Fibroblast of the conjunctiva (primary cell): Measurements from ENCODE around the gene ROR1.
"Not testable (repeated sequence)": the region's sequence is repeated elsewhere in the genome, so short reads cannot be mapped to it uniquely, and the experiment has no call there.

ENCODE experiments used
- DNase-seq: peaks from one replicate; pipeline ENCODE4 v3.0.0-alpha.2; 2010; ENCODE audit warnings: low read depth

ROR1 gene

DNA sequence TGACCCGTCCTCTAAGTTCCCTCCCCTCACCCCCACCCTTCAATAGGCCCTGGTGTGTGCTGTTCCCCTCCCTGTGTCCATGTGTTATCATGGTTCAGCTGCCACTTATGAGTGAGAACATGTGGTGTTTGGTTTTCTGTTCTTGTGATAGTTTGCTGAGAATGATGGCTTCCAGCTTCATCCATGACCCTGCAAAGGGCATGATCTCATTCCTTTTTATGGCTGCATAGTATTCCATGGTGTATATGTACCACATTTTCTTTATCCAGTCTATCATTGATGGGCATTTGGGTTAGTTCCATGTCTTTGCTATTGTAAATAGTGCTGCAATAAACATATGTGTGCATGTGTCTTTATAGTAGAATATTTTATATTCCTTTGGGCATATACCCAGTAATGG lies 330.8 kb downstream of the ROR1 start:
- not testable (repeated sequence) for DNase-seq

DNA sequence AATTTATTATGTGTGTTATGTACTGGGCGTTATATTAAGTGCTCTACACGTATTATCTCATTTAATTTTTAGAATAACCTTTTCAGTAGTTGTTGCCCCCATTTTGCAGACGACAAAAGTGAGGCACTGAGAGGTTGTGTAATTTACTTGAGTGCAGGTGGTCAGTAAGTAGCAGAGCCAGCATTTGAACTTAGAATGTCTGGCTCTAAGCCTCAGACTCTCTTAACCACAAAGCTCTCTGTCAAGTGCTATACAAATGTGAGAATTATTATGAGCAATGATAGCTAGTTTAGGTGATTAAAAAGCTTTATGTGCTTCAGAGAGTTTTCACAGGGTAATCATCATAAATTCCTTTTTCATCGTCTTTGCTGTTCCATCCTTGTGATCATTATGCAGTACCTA lies 333.3 kb downstream of the ROR1 start:
- DNase-seq = no peak

DNA sequence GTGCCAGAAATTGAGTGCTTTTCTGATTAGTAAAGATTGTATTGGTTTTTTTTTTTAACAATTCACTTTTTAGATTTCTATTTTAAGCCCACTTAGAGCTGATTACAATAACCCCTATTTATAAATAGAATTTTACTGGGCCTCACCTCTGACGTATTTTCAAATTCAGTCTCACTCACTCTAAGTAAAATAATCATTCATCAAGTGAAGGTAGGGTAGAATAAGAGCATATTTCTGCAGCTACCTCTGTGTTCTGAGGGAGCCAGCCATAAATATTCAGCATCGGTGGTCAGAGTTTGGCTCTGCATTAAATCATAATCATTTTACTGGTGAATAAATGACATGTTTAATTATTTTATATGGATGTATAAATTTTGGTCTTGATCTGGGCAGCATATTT lies 333.8 kb downstream of the ROR1 start:
- DNase-seq = no peak

DNA sequence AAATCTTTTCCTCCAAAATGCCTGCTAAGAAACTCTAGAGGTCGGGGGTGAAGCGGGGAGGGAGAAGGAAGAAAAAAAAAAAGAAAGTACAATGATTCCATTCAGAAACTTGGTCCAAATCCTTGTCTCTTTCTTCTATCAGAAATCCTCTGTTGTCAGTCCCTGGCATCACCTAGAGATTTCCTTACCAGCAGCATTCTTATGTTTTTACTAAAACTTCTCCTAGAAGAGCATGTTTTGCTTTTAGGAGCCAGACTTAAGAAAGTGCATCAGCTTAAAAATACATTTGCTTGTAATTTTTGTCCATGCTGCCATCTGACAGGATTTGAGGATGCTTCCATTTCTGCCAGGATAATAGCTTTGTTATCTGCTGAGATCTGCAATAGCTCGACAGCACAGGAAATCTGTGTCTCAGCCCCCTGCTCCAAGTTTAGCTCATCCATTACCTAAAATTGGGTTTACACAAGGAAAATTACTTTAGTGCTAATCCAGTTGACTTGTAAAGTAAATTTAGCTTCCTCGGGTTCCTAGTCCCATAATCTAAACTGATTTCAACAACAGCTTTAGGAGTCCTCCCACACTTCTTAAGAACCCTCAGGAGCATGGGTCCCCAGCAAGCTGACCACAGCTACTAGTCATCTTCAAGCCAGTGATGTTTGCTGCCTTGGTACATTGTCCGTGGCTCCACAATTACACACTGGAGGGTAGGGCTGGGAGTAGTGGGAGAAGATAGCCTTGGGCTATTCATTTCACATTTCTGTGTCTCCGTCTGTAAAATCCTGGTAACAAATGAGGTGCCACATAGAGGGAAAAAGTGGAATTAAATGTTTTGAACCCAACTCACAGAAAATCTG lies 337.3 kb downstream of the ROR1 start:
- DNase-seq = no peak

DNA sequence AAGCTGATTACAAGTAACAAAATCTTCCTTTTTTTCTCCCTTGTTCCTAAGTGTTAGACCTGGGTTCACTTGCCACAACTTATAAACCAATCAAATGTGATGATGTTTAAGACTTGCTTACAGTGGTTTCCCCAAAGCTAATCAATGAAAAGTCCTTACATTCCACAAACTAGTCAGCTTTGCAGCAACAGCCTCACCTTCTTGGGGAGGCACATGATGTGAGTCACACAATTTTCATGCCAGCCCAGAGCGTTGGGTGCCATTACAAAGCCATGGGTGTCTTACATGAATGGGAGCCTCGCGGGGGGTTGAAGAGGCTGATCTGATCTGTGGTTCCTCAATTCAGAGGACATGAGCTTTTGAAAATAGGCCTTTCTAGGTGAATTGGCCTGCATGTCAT lies 338.0 kb downstream of the ROR1 start:
- no peak for DNase-seq

DNA sequence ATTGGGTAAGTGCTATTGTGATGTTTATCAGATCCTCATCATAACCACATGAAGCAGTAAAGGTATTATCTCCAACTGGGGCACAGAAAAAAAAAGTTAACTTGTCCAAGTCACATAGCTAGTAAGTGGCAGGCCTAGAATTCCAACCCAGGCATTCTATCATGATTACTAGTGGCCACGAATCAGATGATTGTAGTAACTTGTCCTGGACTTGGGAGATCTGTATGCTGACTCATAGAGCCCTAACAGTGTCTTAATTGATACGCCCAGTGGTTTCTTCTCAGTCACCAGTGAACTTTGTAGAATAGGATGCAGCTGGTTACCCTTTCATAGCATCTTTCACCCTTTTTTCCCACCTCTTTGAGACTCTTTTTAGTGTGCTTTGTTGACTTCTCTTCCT lies 338.5 kb downstream of the ROR1 start:
- no peak for DNase-seq

DNA sequence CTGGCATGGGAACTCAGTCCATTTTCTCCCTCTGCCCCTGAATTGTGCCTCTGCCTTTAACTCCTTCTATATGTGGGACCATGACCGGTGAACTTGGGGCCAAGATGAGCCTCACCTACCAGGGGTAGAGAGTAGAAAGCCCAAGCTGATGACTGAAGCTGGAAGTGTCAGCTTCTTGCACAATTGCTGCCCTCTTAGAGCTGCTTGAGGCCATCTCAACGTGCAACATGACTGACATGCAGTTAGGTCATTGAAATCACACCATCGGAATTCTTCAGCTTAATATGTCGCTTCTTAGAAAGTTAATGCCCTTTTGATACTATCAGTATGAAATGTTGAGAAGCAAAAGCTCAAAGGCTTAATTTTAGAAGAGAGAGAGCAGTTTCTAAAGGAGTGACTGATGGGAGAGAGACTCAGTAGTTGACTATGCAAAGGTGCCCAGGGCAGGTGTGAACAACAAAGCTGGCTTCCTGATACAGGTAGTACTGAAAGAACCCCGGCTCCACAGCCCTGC lies 340.3 kb downstream of the ROR1 start:
- DNase-seq = no peak

DNA sequence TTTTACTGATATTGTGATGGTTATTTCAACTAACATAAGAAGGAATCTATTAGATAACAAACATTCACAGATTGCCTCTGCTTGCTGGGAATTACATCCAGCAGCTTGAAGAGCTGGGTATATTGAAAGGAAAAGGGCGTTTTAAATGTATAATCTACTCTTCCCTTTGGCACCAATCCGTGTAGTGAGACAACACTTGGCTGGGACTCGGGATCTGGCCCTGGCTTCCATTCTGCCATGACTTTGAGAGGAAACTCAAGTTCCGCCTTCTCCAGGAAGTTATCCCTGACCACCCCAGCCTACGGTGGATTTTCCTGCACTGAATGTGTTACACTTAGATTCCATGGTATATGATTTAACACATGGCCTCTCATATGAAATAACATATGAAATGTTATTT lies 342.7 kb downstream of the ROR1 start:
- no peak for DNase-seq

DNA sequence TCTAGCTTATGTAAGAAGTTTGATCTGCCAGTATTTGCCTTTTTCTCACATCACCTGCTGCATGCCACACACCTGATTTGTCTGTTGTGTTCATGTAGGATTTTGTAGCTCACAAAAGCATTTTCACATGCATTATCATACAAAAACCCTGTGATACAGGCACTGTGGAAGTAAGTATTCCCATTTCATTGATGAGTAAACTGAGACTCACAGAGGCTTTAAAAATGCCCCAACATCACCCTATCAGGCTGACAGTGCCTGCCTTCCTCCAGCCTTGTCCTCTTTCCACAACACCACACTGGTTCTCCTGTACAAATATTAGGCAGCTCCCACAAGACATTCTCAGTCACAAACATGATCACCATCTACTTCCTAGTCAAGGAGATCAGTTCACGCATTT lies 343.7 kb downstream of the ROR1 start:
- DNase-seq = no peak

DNA sequence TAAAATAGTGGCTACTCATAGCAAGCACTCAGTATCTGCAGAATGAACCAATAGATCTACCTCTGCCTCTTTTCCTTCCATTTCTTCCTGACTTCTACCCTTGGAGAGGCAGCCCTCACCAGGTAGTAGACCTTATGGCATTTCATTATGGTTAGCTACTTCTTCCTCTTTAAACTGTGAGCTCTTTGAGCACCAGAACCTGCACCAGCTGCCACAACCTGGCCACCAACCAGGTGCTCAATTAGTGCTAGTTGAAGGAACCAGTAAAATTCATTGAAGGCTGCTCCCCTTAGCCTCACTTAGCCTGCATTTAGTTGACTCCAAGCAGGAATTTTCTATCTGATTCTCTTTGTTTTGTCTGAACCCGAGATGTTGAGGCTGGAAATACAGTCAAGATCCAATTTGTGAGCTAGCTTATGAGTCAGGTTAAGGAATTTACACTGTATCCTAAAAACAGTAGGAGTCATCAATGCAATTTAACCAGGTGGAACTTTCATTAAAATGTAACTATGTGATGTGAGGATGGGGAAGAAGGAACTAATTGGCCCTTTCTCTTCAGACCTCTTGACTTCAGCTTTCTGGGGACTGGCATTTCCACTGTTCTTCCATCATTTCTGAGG lies 348.1 kb downstream of the ROR1 start:
- DNase-seq = no peak

DNA sequence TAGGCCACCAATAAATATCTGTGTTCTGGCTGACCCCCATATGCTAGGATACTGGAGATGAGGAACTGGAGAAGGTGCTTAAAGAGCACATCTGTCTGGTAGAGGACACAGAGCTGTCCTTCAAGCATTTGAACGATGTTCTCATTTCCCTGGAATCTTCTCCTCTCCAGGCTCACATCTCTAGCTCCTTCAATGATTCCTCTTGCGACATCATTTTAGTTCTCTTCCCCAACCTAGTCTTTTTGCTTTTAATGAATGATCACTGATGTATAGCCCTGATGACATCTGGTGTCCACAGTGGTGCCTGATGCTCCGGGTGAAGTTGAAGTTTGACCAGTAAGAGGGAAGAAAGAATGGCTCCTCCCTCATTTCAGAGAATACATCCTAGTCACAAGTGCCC lies 348.8 kb downstream of the ROR1 start:
- DNase-seq = no peak

DNA sequence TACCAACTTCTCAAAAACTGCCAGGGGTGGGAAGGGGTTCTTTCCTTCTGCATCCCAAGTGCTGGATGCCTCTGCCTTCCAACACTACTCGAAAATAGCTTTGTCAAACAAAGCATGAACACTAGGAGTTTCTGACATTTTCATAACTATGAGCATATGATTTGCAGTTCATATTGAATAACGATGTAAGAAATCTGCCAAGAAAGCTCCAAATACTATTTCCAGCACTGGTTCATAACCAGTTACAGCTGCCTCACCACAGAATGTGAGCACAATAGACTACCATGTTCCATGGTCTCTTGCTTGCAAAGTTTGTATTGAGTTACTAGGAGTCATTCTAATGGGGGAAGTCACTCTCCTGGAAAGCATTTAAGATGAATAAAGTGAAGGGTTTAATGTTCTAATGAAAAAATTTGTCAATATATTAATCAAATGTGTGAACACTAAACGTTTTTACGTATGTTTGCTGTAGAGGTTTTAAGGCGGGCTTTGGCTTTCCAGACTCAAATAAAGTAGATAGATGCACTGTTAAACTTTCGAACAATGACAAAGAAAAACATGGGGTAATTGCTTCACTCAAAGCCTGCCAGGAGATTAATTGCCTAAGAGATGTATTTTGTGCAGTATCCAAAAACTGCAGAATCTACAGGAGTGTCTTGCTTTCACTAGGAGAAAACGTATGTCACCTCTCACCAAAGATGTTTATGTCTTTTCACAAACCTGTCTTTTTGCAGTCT lies 351.1 kb downstream of the ROR1 start:
- DNase-seq = no peak

DNA sequence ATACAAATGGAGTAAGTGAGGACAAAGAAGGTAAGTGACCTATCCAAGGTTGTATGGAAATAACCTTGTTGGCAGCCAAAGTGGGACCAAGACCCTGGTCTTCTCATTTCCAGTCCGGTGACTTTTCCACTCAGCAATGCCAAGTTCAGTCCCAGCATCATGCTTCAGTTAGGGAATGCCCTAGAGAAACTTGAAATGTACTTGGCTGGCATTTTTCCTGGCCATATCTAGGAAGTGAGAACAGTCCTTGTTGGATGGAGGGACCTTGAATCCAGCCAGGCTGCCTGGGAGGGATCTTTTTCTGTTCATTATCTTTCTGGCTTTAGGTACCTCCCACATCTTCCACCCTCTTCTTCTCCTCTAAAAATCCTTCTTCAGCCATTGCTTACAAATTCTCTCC lies 352.8 kb downstream of the ROR1 start:
- DNase-seq = no peak

DNA sequence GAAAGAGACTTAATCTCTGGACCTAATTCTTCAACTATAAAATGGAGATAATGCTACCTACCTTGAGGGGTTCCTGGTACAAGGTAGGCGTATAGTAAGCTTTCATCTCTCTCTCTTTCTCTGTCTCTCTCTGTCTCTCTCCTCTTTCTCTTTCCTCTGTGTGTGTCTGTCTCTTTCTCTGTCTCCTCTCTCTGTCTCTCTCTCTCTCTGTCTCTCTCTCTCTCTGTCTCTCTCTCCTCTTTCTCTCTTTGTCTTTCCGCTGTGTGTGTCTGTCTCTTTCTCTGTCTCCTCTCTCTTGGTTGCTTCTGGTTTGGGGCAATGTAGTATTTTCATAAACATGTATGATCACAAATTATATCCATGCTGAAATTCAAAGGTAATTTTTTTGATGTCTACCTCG lies 353.5 kb downstream of the ROR1 start:
- no peak for DNase-seq

DNA sequence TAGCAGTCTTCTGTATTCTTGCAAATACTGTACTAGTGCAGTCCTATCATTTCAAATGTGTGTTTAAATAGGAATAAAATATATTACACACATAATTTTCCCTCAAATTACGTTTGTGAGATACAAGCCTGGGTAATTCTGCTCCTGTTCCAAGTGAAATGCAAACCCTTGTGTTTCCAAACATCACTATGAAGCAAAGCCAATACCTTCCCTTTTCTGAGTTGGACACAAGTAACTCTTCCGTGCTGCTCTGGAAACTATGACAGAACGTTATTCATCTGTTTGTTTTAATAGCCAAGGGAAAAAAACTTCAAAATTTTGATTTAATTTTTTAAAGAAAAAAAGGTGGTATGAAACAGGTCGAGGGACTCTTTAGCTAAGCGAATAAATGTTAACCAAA lies 355.9 kb downstream of the ROR1 start:
- no peak for DNase-seq

DNA sequence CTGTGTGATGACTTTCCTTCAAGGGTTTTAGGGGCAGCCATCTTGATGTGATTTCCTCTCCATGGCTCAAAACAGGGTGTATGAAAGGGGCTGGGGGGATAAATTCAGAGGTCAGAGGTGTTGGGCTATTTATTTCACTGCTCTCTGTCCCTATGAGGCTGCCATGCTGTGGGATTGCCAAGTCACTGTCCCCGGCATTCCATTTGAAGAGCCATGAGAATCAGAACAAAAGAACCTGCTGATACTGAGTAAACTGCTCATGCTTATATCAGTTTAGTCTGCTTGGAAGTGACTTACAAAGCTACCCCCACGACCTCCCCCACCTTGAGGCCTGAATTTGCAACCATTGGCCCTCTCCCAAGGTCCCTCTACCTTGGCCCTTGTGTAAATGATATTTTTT lies 357.3 kb downstream of the ROR1 start:
- no peak for DNase-seq

DNA sequence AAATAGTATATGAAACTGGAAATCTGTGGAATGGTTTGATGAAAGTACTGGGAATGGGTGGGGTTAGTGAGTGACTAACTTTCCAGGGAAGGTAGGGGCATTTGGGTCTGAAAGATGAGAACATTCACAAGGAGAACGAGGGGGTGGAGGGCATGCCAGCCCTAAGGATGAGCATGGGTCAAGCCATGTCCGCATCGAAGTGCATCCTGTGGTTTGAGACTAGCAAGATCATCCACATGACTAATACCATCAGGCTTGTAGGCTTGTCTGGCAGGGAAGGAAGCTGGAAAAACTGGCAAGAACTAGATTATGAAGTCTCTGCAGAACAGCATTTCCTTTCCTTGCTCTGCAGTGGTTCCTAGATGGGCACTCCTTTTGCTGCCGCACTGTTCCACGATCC lies 359.2 kb downstream of the ROR1 start:
- DNase-seq = peak; percentile 88

DNA sequence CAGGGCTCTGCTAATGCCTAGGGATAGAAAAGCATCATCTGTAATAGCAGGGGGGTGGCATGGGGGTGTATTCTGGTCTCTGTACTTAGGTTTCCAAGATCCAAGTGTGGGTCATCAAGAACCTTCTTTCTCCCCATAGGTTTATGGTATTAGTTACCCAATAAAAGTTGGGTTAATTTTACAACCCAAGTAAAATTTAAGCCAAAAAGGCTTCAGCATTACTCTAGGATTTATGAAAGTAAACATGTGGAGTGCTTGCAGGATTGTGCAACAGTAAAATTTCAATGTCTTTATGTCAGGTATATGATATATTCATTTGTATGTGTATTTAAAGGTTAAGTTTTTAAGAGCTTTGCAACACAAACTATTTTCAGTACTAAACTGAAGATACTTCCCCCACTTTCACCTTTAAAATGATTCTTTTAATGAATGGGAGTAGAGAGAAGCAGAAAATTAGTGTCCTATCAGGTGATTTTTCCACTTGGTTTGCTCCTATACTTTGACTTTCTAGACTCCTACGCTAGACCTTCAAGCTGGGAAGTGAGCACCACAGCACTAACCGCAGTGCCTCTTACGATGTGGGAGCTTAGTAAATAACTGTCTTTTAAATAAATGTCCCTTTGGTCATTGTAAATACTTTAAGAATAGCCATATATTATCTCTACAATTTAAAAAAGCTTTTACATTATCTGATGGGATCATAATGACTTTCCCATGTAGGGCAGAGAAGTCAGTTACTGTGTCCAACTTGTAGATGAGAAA lies 361.8 kb downstream of the ROR1 start:
- no peak for DNase-seq

DNA sequence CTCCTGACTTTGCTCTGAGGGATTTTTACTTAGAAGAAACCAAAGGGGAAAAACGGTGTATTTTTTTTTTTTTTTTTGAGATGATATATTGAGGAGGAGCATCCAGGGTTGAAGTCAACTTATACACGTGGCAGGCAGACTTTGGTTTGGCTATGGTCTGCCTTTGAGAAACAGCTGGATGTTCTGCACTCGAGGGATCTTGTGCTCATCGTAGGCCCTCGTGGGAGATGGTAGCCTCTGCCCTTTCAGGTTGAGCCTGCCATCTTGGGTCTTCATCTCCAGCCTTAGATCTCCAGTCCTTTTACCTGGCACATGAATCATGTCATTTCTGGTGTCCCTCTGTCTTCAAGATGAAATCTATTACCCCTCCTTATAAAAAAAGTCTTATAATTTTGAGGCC lies 362.5 kb downstream of the ROR1 start:
- no peak for DNase-seq

DNA sequence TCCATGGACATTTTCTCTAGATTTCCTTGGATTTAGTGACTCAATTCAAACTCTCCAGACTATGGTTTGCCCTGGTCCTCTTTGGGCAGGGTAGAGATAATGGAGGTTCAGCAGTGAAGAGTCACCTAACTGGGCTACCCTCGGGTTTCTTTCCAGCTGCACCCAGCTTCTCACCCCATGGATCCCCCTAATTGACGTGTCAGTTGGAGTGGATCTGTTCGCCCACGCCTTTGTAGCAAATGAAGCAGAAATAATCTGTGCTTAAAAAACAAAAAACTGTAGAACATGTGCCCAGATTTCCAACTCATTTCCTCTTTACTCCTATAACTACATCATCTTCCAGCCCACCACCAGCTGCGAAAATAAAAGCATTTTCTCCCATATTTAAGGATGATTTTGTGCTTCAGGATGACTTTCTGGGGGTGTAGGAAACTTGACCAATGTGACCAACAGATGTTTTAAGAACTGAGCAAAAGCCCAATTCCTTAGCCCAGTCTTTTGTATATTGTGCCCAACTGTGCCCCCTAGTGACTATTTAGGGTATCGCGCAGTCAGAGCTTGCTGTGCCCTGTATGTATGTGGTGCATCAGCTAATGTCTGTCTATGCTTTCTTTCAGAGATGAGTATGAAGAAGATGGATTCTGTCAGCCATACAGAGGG lies 363.1 kb downstream of the ROR1 start:
- DNase-seq = peak; percentile 94

DNA sequence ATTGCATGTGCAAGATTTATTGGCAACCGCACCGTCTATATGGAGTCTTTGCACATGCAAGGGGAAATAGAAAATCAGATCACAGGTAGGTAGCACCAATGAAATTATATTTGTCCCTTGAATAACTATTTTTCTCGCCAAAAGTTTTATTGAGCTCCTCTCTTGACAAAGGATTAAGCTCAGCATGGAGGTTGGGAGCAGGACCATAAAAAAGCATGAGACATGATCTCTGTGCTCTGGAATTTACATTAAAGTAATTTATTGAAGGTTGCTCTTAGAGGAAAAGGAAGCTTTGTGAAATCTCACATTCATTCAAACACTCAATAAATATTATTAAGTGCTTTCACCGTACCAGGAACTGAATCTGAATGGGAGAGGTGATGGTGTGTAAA lies 363.6 kb downstream of the ROR1 start:
- no peak for DNase-seq

DNA sequence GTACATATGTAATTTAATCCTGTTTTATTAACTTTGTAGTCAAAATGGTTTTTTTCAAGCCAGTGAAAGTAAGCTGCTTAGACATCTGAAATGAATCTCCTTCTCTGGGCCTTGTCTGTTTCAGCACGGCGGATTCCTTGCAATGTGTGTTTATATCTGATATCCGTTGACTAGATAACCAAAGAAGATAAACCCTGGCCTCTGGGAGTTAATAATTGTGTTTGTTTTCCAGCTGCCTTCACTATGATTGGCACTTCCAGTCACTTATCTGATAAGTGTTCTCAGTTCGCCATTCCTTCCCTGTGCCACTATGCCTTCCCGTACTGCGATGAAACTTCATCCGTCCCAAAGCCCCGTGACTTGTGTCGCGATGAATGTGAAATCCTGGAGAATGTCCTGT lies 366.1 kb downstream of the ROR1 start:
- DNase-seq = no peak
